ENCODE measurements around the gene BEAN1. TPM values are rescaled to one million over a fixed set of nuclear protein-coding genes. Genes with fewer than 3 reads are reported as not detected.
"Not testable (repeated sequence)": the region's sequence is repeated elsewhere in the genome, so short reads cannot be mapped to it uniquely, and the experiment has no call there.

Gene BEAN1
- total RNA-seq, 6 experiments from 2014 or later, result not detected

GRCh38 chr16:66493490-66494401, 66.7 kb downstream of the BEAN1 start:
- Mint-ChIP-seq H3K27me3 (ENCODE audit: insufficient read depth) (peaks cover 21% of the 10 kb centered on the region), H3K36me3 (ENCODE audit: low read depth) (peaks cover 3% of the 10 kb centered on the region; the same call in 1 of the 2 replicates), H3K27ac (no peak overlapping the region), H3K4me1 (ENCODE audit: low read depth) (no peaks in the 10 kb centered on the region), H3K9me3 (no peaks in the 10 kb centered on the region), H3K4me3 (no peak overlapping the region)
- TF ChIP-seq CTCF (IDR thresholded peaks at IDR 0.05), result no peak
- DNase-seq, result no peak

- H3K4me1 Mint-ChIP-seq (ENCODE audit: low read depth), result no peaks in the 10 kb centered on the region
- peaks cover 8% of the 10 kb centered on the region; the same call in 1 of the 2 replicates for H3K36me3 Mint-ChIP-seq (ENCODE audit: low read depth)
- no peak overlapping the region for H3K27ac Mint-ChIP-seq
- DNase-seq, result no peak
- peaks cover 18% of the 10 kb centered on the region for H3K27me3 Mint-ChIP-seq (ENCODE audit: insufficient read depth)
- TF ChIP-seq CTCF (IDR thresholded peaks at IDR 0.05), result no peak
- no peak overlapping the region for H3K4me3 Mint-ChIP-seq
- no peaks in the 10 kb centered on the region for H3K9me3 Mint-ChIP-seq
Measured at GRCh38 chr16:66494916-66495315, 67.8 kb downstream of the BEAN1 start.

- Mint-ChIP-seq H3K27me3 (ENCODE audit: insufficient read depth) (peaks cover 16% of the 10 kb centered on the region), H3K4me3 (no peak overlapping the region), H3K9me3 (no peaks in the 10 kb centered on the region), H3K4me1 (ENCODE audit: low read depth) (no peaks in the 10 kb centered on the region), H3K36me3 (ENCODE audit: low read depth) (peaks cover 8% of the 10 kb centered on the region; the same call in 1 of the 2 replicates), H3K27ac (no peak overlapping the region)
- TF ChIP-seq CTCF (IDR thresholded peaks at IDR 0.05), result no peak
- DNase-seq, result no peak
Measured at GRCh38 chr16:66495440-66495839, 68.3 kb downstream of the BEAN1 start.

GRCh38 chr16:66496226-66496625, 69.1 kb downstream of the BEAN1 start:
- peaks cover 15% of the 10 kb centered on the region for H3K27me3 Mint-ChIP-seq (ENCODE audit: insufficient read depth)
- not testable (repeated sequence) for H3K4me3 Mint-ChIP-seq; H3K9me3 Mint-ChIP-seq; H3K36me3 Mint-ChIP-seq (ENCODE audit: low read depth); H3K27ac Mint-ChIP-seq; H3K4me1 Mint-ChIP-seq (ENCODE audit: low read depth); DNase-seq

GRCh38 chr16:66497921-66498320, 70.8 kb downstream of the BEAN1 start:
- not testable (repeated sequence) for H3K36me3 Mint-ChIP-seq (ENCODE audit: low read depth); H3K4me3 Mint-ChIP-seq; H3K27ac Mint-ChIP-seq; H3K9me3 Mint-ChIP-seq; DNase-seq
- H3K27me3 Mint-ChIP-seq (ENCODE audit: insufficient read depth), result peaks cover 15% of the 10 kb centered on the region
- peaks cover 10% of the 10 kb centered on the region for H3K4me1 Mint-ChIP-seq (ENCODE audit: low read depth)

GRCh38 chr16:66501563-66501962, 74.5 kb downstream of the BEAN1 start:
- peaks cover 23% of the 10 kb centered on the region for H3K4me1 Mint-ChIP-seq (ENCODE audit: low read depth)
- H3K4me3 Mint-ChIP-seq; H3K9me3 Mint-ChIP-seq; H3K36me3 Mint-ChIP-seq (ENCODE audit: low read depth); H3K27me3 Mint-ChIP-seq (ENCODE audit: insufficient read depth); H3K27ac Mint-ChIP-seq; DNase-seq: not testable (repeated sequence)
